Breast epithelium (tissue), 4 donors: ENCODE data around the gene BCL2L11. TPM values are rescaled to one million over a fixed set of nuclear protein-coding genes. Genes with fewer than 3 reads are reported as not detected.
A peak's percentile ranks its signal among the peaks of the same experiment; 100 is the strongest.

Experiments used
- DNase-seq, 2 donors: peaks; one replicate each; pipeline ENCODE4 v3.0.0-alpha.2; 2019; ENCODE audit warnings: low spot score in 2 of 2
- H3K27ac ChIP-seq, 2 donors: fragments of 200-600 bp; sonication (generic) in 1 of 2; one replicate each; pipeline ENCODE4 v1.5.1; 2016 to 2019; ENCODE audit warnings: mild to moderate bottlenecking in 1 of 2
- H3K27me3 ChIP-seq, 2 donors: fragments of 200-600 bp; sonication (generic) in 1 of 2; one replicate each; pipeline versions ENCODE4 v1.5.1 to v1.6.0; 2017 to 2019; ENCODE audit warnings: control low read depth in 1 of 2, mild to moderate bottlenecking in 1 of 2
- H3K36me3 ChIP-seq: fragments of 200-600 bp; one replicate; pipeline ENCODE4 v1.5.1; 2019
- H3K4me1 ChIP-seq, 2 donors: fragments of 200-600 bp; sonication (generic); one replicate each; pipeline ENCODE4 v1.5.1; 2016 to 2019; ENCODE audit warnings: control low read depth in 1 of 2
- H3K4me3 ChIP-seq, 3 donors: fragments of 200-600 bp; sonication (generic); 1 replicate in 2 of 3; 2 replicates in 1 of 3; pipeline ENCODE4 v1.5.1; 2016 to 2019; ENCODE audit warnings: mild to moderate bottlenecking in 3 of 3, moderate library complexity in 2 of 3
- H3K9me3 ChIP-seq, 2 donors: fragments of 200-600 bp; sonication (generic) in 1 of 2; one replicate each; pipeline ENCODE4 v1.5.1; 2016 to 2019; ENCODE audit warnings: control low read depth in 1 of 2
- CTCF ChIP-seq, 3 donors: fragments of 450-650 bp; IDR thresholded peaks; one replicate each; pipeline ENCODE4 v1.5.1; 2016 to 2017; ENCODE audit warnings: antibody characterized with exemption in 3 of 3, mild to moderate bottlenecking in 3 of 3, moderate library complexity in 3 of 3
- POLR2A ChIP-seq: fragments of 450-650 bp; IDR thresholded peaks from one replicate; pipeline ENCODE4 v1.6.1; 2016; ENCODE audit warnings: antibody characterized with exemption, mild to moderate bottlenecking, moderate library complexity
- POLR2AphosphoS5 ChIP-seq, 3 donors: sonication (generic); formaldehyde crosslinking; IDR thresholded peaks; one replicate each; pipeline ENCODE4 v1.6.1; 2017; ENCODE audit warnings: antibody characterized with exemption in 3 of 3
- intact Hi-C: fragments of 100-400 bp; cut with DNase I; formaldehyde crosslinking; loops from one replicate; pipeline ENCODE4 v1.15.1; 2023; ENCODE audit warnings: low total_unique reads
- total RNA-seq, 3 donors: library from RNA; depleted of rRNA; stranded (reverse); fragments of >200 nt; gene quantifications; one replicate each; pipeline ENCODE4 v1.1.0, GENCODE V29; 2016

Gene BCL2L11
- total RNA-seq, 3 donors from 2014 or later = 42.6 to 67.3 (median 46.1) TPM

DNA sequence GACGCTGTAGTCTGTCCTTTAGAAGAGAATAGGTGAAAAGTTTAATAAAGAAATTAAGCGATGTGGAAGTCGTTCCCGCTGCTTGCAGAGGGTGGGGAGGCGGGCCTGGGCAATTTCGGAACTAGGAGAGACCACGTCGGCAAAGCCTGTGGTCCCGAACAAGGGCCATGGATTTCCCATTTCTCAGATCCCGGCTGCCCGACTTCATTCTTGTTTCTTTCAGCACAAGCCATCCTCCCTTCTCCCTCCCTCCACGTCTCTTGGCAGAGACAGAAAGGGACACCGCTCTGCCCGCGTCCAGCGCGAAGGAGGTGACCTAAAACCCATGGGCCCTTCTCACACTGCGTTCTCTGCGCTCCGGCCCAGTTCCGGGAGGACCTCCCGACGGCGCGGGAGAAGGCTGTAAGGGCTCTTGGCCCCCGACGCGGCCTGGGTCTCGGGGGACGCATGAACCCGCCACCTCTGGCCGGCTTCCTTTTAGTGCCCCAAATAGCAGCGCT lies 2.2 kb upstream of the BCL2L11 start:
- TF ChIP-seq CTCF (IDR thresholded peaks at IDR 0.05) (no peak), POLR2A (no peak), POLR2AphosphoS5 (IDR thresholded peaks at IDR 0.05) (no peak)
- Histone ChIP-seq H3K27me3 (no peaks in the 10 kb centered on the region), H3K4me1 (no peaks in the 10 kb centered on the region), H3K9me3 (no peaks in the 10 kb centered on the region), H3K4me3 (peak overlapping the region; percentile 20 to 90 (median 82)), H3K27ac (peak overlapping the region in 1 of 2 donors; percentile 50), H3K36me3 (no peaks in the 10 kb centered on the region)
- intact Hi-C loops = no loop called here
- DNase-seq = no peak

DNA sequence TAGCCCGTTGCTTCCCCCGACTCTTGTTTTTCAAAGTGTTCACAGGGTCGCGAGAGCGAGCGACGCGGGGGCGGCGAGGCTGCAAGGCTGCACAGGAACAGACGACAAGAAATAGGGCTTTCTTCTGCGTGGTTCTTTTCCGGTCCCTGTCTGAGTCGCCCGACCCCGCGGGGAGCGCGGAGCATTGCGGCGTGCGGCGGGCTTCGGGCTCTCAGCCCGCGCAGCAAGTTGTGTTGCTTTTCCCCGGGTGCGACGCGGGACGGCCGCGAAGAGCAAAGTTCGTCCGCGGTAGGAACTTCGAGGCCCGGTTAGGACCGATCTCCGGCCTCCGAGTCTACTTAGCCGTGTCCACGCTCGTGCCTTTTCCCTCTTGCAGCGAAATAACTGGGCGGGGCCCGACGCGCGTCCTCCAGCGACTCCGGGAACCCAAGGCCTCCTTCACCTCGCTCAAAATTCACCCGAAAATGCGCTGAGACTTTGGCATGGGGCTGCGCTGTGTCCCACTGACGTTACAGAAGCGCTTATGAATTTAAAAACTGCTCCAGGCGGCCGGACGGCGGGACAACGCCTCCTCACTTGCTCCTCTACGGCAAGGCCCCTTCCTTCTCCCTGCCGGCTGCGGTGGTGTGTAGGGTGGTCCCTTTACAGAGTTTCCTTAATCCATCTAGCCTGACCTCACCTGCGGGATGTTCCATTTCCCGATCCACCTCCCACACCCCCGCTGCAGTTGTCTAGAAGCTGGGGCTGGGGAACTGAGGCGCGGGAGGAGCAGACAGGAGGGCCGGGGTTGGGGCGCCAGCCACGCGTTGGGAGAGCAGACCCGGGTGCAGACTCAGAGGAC lies 1.5 kb upstream of the BCL2L11 start:
- H3K27ac ChIP-seq = no peak overlapping the region
- H3K27me3 ChIP-seq = no peaks in the 10 kb centered on the region
- H3K4me3 ChIP-seq = peak overlapping the region; percentile 20 to 90 (median 82)
- H3K4me1 ChIP-seq = peaks cover 0 to 3% of the 10 kb centered on the region in 2 donors
- no peaks in the 10 kb centered on the region for H3K9me3 ChIP-seq
- DNase-seq = no peak
- intact Hi-C loops = no loop called here
- no peaks in the 10 kb centered on the region for H3K36me3 ChIP-seq
- TF ChIP-seq POLR2AphosphoS5 (IDR thresholded peaks at IDR 0.05) = no peak
- TF ChIP-seq POLR2A = no peak
- no peak for TF ChIP-seq CTCF (IDR thresholded peaks at IDR 0.05)

- H3K4me3 ChIP-seq = peak overlapping the region; percentile 82 to 90 (median 90)
- H3K36me3 ChIP-seq = no peaks in the 10 kb centered on the region
- H3K9me3 ChIP-seq = no peaks in the 10 kb centered on the region
- H3K27ac ChIP-seq = peak overlapping the region; percentile 95 to 96
- intact Hi-C loops = no loop called here
- TF ChIP-seq POLR2A = no peak
- TF ChIP-seq CTCF (IDR thresholded peaks at IDR 0.05) = no peak
- TF ChIP-seq POLR2AphosphoS5 (IDR thresholded peaks at IDR 0.05) = no peak
- H3K27me3 ChIP-seq = no peaks in the 10 kb centered on the region
- peaks cover 0 to 3% of the 10 kb centered on the region in 2 donors for H3K4me1 ChIP-seq
- DNase-seq = no peak
These were observed 877 bp upstream of the BCL2L11 start for GRCh38 chr2:111119822-111120252.

GRCh38 chr2:111121028-111121827 lies 514 bp downstream of the BCL2L11 start:
- peak; percentile 30 to 57 for DNase-seq

More at GRCh38 chr2:111121028-111121827, 514 bp downstream of the BCL2L11 start:
- Histone ChIP-seq H3K27me3 (no peaks in the 10 kb centered on the region), H3K4me3 (peak overlapping the region; percentile 82 to 90 (median 90)), H3K27ac (peak overlapping the region; percentile 95 to 96), H3K9me3 (no peaks in the 10 kb centered on the region), H3K4me1 (peaks cover 0 to 3% of the 10 kb centered on the region in 2 donors), H3K36me3 (no peaks in the 10 kb centered on the region)
- TF ChIP-seq CTCF (IDR thresholded peaks at IDR 0.05) (no peak), POLR2AphosphoS5 (IDR thresholded peaks at IDR 0.05) (peak in 1 of 3 donors; percentile 11), POLR2A (no peak)
- intact Hi-C loops = no loop called here
